ENCODE measurements around the gene SNTN. TPM values are rescaled to one million over a fixed set of nuclear protein-coding genes. Genes with fewer than 3 reads are reported as not detected.

SNTN gene
- polyA plus RNA-seq, 1 experiment: not detected

GRCh38 chr3:63654931-63655330 lies 2.5 kb downstream of the SNTN start:
- CTCF ChIA-PET: no interaction called here
- POLR2A ChIA-PET: no interaction called here
- TF ChIP-seq CTCF (IDR thresholded peaks at IDR 0.05; ENCODE audit: low read depth, low read length): no peak
- Histone ChIP-seq H3K27ac (ENCODE audit: low read depth, low read length) (no peak overlapping the region), H3K9me3 (ENCODE audit: control insufficient read depth, insufficient read depth, low read length) (no peaks in the 10 kb centered on the region), H3K4me3 (ENCODE audit: low read depth, low read length) (no peak overlapping the region), H3K27me3 (ENCODE audit: control insufficient read depth, insufficient read depth, low read length) (no peaks in the 10 kb centered on the region)
- no peak for DNase-seq (ENCODE audit: low read depth, low spot score)

GRCh38 chr3:63655519-63655918 lies 3.0 kb downstream of the SNTN start:
- no peaks in the 10 kb centered on the region for H3K27me3 ChIP-seq (ENCODE audit: control insufficient read depth, insufficient read depth, low read length)
- no peak for TF ChIP-seq CTCF (IDR thresholded peaks at IDR 0.05; ENCODE audit: low read depth, low read length)
- DNase-seq (ENCODE audit: low read depth, low spot score): peak; percentile 1
- H3K4me3 ChIP-seq (ENCODE audit: low read depth, low read length): no peak overlapping the region
- CTCF ChIA-PET: no interaction called here
- POLR2A ChIA-PET: no interaction called here
- no peaks in the 10 kb centered on the region for H3K9me3 ChIP-seq (ENCODE audit: control insufficient read depth, insufficient read depth, low read length)
- no peak overlapping the region for H3K27ac ChIP-seq (ENCODE audit: low read depth, low read length)

GRCh38 chr3:63656786-63657185 lies 4.3 kb downstream of the SNTN start:
- no peak overlapping the region for H3K4me3 ChIP-seq (ENCODE audit: low read depth, low read length)
- DNase-seq (ENCODE audit: low read depth, low spot score): peak; percentile 1
- no peak for TF ChIP-seq CTCF (IDR thresholded peaks at IDR 0.05; ENCODE audit: low read depth, low read length)
- H3K9me3 ChIP-seq (ENCODE audit: control insufficient read depth, insufficient read depth, low read length): no peaks in the 10 kb centered on the region
- H3K27ac ChIP-seq (ENCODE audit: low read depth, low read length): no peak overlapping the region
- ChIA-PET POLR2A (no interaction called here), CTCF (interaction anchor here (1.2 kb wide), 1 partner anchor 162 kb away, joined by 3 read pairs; the partner anchor contains the start of gene C3orf49)
- no peaks in the 10 kb centered on the region for H3K27me3 ChIP-seq (ENCODE audit: control insufficient read depth, insufficient read depth, low read length)

GRCh38 chr3:63661242-63661641 lies 8.8 kb downstream of the SNTN start:
- no peak for DNase-seq (ENCODE audit: low read depth, low spot score)
- ChIA-PET CTCF (interaction anchor here (0.6 to 1.6 kb wide), 4 partner anchors 10 to 164 kb away, joined by 3 to 13 read pairs (median 4); partner anchors contain the start of gene C3orf49), POLR2A (no interaction called here)
- Histone ChIP-seq H3K27ac (ENCODE audit: low read depth, low read length) (no peak overlapping the region), H3K27me3 (ENCODE audit: control insufficient read depth, insufficient read depth, low read length) (no peaks in the 10 kb centered on the region), H3K9me3 (ENCODE audit: control insufficient read depth, insufficient read depth, low read length) (no peaks in the 10 kb centered on the region), H3K4me3 (ENCODE audit: low read depth, low read length) (no peak overlapping the region)
- peak; percentile 40 for TF ChIP-seq CTCF (IDR thresholded peaks at IDR 0.05; ENCODE audit: low read depth, low read length)

GRCh38 chr3:63662011-63662410 lies 9.5 kb downstream of the SNTN start:
- no peak for DNase-seq (ENCODE audit: low read depth, low spot score)
- ChIA-PET CTCF (interaction anchor here (0.6 to 1.7 kb wide), 5 partner anchors 11 to 312 kb away, joined by 3 to 13 read pairs (median 4); partner anchors contain the start of gene C3orf49), POLR2A (no interaction called here)
- no peaks in the 10 kb centered on the region for H3K9me3 ChIP-seq (ENCODE audit: control insufficient read depth, insufficient read depth, low read length)
- no peak overlapping the region for H3K4me3 ChIP-seq (ENCODE audit: low read depth, low read length)
- no peak for TF ChIP-seq CTCF (IDR thresholded peaks at IDR 0.05; ENCODE audit: low read depth, low read length)
- no peaks in the 10 kb centered on the region for H3K27me3 ChIP-seq (ENCODE audit: control insufficient read depth, insufficient read depth, low read length)
- H3K27ac ChIP-seq (ENCODE audit: low read depth, low read length): no peak overlapping the region
